Mucosa of descending colon (tissue), 3 donors: ENCODE results near the gene GON4L. TPM values are rescaled to one million over a fixed set of nuclear protein-coding genes. Genes with fewer than 3 reads are reported as not detected.
"Not testable (repeated sequence)": the region's sequence is repeated elsewhere in the genome, so short reads cannot be mapped to it uniquely, and the experiment has no call there.

Experiments used
- ATAC-seq: fragments of 200-7000 bp; cut with Tn5 transposase; one replicate; pipeline ENCODE4 v1.9.1; 2020; ENCODE audit warnings: mild to moderate bottlenecking, moderate library complexity
- DNase-seq, 3 donors: peaks; one replicate each; pipeline ENCODE4 v3.0.0-alpha.2; 2020
- H3K36me3 ChIP-seq: fragments of 200-600 bp; one replicate; pipeline ENCODE4 v1.8.0; 2021; ENCODE audit warnings: low read depth, mild to moderate bottlenecking
- H3K4me1 ChIP-seq: fragments of 200-600 bp; one replicate; pipeline ENCODE4 v1.8.0; 2021; ENCODE audit warnings: low read depth, mild to moderate bottlenecking
- H3K4me3 ChIP-seq: fragments of 200-600 bp; one replicate; pipeline ENCODE4 v1.8.0; 2021; ENCODE audit warnings: mild to moderate bottlenecking
- H3K9me3 ChIP-seq: fragments of 200-600 bp; one replicate; pipeline ENCODE4 v1.8.0; 2021; ENCODE audit warnings: mild to moderate bottlenecking
- CTCF ChIP-seq: fragments of 200-600 bp; IDR thresholded peaks from one replicate; pipeline ENCODE4 v1.8.0; 2022; ENCODE audit warnings: antibody characterized with exemption, mild to moderate bottlenecking
- intact Hi-C, 2 donors: fragments of 100-400 bp; cut with DNase I in 1 of 2; cut with micrococcal nuclease in 1 of 2; formaldehyde crosslinking; loops; one replicate each; pipeline versions ENCODE4 v1.11.0 to v1.11.1; 2022; cut with DNase I, micrococcal nuclease
- total RNA-seq, 3 donors: library from RNA; stranded (reverse); fragmentation: NEBNext Ultra II Directional in 2 of 3; extraction: Animal tissue kit (Norgen Biotek cat#: 25700) in 2 of 3; gene quantifications; one replicate each; pipeline versions ENCODE4 v1.2.1 to v1.2.4, GENCODE V29; 2021 to 2023
- donor health status: DM: no; HTN: no; CAD: no; lungs with moderate emphysema.
- donor health status: DM: no; HTN: no; CAD: no.
- donor health status: DM: no; HTN: yes; CAD: no.

The GON4L gene
- total RNA-seq, 3 donors from 2014 or later, result 38.7 to 63.0 (median 54.3) TPM

GRCh38 chr1:155761736-155762405 lies 95.1 kb downstream of the GON4L start:
- DNase-seq (no peak), ATAC-seq (no peak)
- no peak overlapping the region for H3K4me3 ChIP-seq
- intact Hi-C loops, result no loop called here
- no peak for TF ChIP-seq CTCF
- H3K9me3 ChIP-seq, result no peaks in the 10 kb centered on the region
- H3K4me1 ChIP-seq, result no peaks in the 10 kb centered on the region
- peaks cover 3% of the 10 kb centered on the region for H3K36me3 ChIP-seq

GRCh38 chr1:155760751-155761475 lies 96.1 kb downstream of the GON4L start:
- no peak for TF ChIP-seq CTCF
- DNase-seq (no peak), ATAC-seq (no peak)
- H3K9me3 ChIP-seq, result no peaks in the 10 kb centered on the region
- no peaks in the 10 kb centered on the region for H3K4me1 ChIP-seq
- intact Hi-C loops, result no loop called here
- no peak overlapping the region for H3K4me3 ChIP-seq
- peaks cover 7% of the 10 kb centered on the region for H3K36me3 ChIP-seq

- H3K4me1 ChIP-seq, result no peaks in the 10 kb centered on the region
- ATAC-seq, result no peak
- intact Hi-C loops, result no loop called here
Observed at GRCh38 chr1:155759966-155760630, 96.9 kb downstream of the GON4L start.

GRCh38 chr1:155759017-155759416 lies 98.0 kb downstream of the GON4L start:
- H3K36me3 ChIP-seq, H3K9me3 ChIP-seq, H3K4me3 ChIP-seq, intact Hi-C loops, H3K4me1 ChIP-seq, DNase-seq, ATAC-seq: not testable (repeated sequence)

More at GRCh38 chr1:155759966-155760630, 96.9 kb downstream of the GON4L start:
- no peak for TF ChIP-seq CTCF
- DNase-seq, result no peak
- peaks cover 7% of the 10 kb centered on the region for H3K36me3 ChIP-seq
- H3K9me3 ChIP-seq, result no peaks in the 10 kb centered on the region
- H3K4me3 ChIP-seq, result no peak overlapping the region

- DNase-seq, ATAC-seq, H3K36me3 ChIP-seq, H3K4me3 ChIP-seq, H3K4me1 ChIP-seq, intact Hi-C loops, H3K9me3 ChIP-seq: not testable (repeated sequence)
Observed at GRCh38 chr1:155748141-155748540, 108.9 kb downstream of the GON4L start.

- DNase-seq, ATAC-seq, H3K4me3 ChIP-seq, intact Hi-C loops, H3K36me3 ChIP-seq, H3K4me1 ChIP-seq, H3K9me3 ChIP-seq: not testable (repeated sequence)
Observed at GRCh38 chr1:155747586-155747985, 109.4 kb downstream of the GON4L start.

GRCh38 chr1:155745284-155746228 lies 111.5 kb downstream of the GON4L start:
- intact Hi-C loops, H3K9me3 ChIP-seq, H3K36me3 ChIP-seq, H3K4me1 ChIP-seq: not testable (repeated sequence)
- DNase-seq (peak; percentile 93 to 97 (median 96)), ATAC-seq (peak; percentile 97)
- H3K4me3 ChIP-seq, result peak overlapping the region; percentile 18
